GM19467 (cell line): Measurements from ENCODE around the gene RPH3AL.
"Not testable (repeated sequence)": the region's sequence is repeated elsewhere in the genome, so short reads cannot be mapped to it uniquely, and the experiment has no call there.

ENCODE experiments used
- ATAC-seq: cut with Tn5 transposase; IDR thresholded peaks from one replicate; pipeline ENCODE4 v1.9.1; 2021; ENCODE audit warnings: mild to moderate bottlenecking, moderate library complexity; ENCODE audit not compliant: unreplicated experiment

Gene RPH3AL

DNA sequence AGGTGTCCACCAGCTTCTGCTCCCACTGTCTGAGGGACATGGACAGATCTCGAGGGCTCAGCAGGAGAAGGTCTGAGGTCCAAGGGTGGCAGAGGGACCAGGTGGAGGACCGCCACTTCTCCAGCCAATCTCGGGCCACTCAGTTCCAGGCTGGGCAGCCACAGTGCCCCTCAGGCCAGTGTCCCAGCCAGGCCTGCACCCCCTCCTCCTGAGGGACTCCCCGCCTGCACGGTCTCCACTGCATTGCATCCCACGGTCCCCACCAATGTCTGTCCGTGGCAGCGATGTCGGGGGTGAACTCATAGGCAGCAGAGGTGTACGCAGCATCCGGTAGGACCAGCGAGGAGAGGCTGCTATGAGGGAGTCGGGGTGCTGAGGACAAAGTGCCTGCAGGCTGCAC lies 107.0 kb downstream of the RPH3AL start:
- no peak for ATAC-seq

DNA sequence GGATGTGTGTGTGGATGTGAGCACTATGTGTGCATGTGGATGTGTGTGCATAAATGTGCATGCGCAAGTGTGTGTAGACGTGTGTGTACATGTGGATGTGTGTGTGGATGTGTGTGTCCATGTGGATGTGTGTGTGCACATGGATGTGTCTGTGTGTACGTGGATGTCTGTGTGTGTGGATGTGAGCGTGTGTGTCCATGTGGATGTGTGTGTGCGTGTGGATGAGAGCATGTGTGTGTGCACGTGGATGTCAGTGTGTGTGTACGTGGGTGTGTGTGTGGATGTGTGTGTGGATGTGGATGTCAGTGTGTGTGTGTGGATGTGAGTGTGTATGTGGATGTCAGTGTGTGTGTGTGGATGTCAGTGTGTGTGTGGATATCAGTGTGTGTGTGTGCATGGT lies 107.6 kb downstream of the RPH3AL start:
- no peak for ATAC-seq

- ATAC-seq = not testable (repeated sequence)
Observed at GRCh38 chr17:243924-244323, 108.7 kb downstream of the RPH3AL start.

GRCh38 chr17:238964-239259 lies 113.7 kb downstream of the RPH3AL start:
- ATAC-seq = no peak

GRCh38 chr17:238071-238963 lies 114.3 kb downstream of the RPH3AL start:
- no peak for ATAC-seq

- no peak for ATAC-seq
Observed at GRCh38 chr17:237406-237955, 115.1 kb downstream of the RPH3AL start.

- no peak for ATAC-seq
Observed at GRCh38 chr17:236641-237405, 115.8 kb downstream of the RPH3AL start.

- no peak for ATAC-seq
Observed at GRCh38 chr17:235831-236640, 116.6 kb downstream of the RPH3AL start.

DNA sequence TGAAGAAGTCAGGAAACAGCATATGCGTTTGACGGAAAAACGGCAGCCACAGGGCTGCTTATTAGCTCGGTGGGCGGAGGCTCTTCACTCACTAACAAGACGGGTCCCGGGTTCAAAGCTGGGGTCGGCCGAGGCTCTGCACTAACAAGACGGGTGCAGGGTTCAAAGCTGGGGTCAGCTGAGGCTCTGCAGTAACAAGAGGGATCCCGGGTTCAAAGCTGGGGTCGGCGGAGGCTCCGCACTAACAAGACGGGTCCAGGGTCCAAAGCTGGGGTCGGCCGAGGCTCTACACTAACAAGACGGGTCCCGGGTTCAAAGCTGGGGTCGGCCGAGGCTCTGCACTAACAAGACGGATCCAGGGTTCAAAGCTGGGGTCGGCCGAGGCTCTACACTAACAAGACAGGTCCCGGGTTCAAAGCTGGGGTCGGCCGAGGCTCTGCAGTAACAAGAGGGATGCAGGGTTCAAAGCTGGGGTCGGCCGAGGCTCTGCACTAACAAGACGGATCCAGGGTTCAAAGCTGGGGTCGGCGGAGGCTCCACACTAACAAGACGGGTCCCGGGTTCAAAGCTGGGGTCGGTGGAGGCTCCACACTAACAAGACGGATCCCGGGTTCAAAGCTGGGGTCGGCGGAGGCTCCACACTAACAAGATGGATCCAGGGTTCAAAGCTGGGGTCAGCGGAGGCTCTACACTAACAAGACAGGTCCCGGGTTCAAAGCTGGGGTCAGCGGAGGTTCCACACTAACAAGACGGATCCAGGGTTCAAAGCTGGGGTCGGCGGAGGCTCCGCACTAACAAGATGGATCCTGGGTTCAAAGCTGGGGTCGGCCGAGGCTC lies 117.4 kb downstream of the RPH3AL start:
- ATAC-seq = not testable (repeated sequence)

GRCh38 chr17:234163-234993 lies 118.2 kb downstream of the RPH3AL start:
- ATAC-seq = not testable (repeated sequence)

DNA sequence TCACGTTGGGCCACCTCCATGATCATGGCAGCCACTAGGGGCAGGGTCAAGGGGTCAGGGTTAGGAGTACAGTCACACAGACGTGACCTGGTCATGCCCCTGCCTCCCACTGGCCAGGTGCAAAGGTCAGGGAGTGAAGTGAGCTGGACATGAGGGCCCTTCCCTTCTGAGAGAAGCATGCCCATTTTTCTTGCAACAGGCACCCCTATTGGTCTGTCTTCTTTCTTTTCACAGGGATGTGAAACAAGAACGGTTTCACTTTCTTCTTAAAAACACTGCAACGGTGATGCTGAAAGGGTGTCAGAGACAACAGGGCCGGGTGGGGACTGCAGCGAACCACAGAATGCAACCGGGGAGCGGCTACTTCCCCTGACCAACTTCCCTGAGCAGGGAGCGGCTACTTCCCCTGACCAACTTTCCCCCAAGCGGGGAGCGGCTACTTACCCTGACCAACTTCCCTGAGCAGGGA lies 119.1 kb downstream of the RPH3AL start:
- ATAC-seq = no peak

DNA sequence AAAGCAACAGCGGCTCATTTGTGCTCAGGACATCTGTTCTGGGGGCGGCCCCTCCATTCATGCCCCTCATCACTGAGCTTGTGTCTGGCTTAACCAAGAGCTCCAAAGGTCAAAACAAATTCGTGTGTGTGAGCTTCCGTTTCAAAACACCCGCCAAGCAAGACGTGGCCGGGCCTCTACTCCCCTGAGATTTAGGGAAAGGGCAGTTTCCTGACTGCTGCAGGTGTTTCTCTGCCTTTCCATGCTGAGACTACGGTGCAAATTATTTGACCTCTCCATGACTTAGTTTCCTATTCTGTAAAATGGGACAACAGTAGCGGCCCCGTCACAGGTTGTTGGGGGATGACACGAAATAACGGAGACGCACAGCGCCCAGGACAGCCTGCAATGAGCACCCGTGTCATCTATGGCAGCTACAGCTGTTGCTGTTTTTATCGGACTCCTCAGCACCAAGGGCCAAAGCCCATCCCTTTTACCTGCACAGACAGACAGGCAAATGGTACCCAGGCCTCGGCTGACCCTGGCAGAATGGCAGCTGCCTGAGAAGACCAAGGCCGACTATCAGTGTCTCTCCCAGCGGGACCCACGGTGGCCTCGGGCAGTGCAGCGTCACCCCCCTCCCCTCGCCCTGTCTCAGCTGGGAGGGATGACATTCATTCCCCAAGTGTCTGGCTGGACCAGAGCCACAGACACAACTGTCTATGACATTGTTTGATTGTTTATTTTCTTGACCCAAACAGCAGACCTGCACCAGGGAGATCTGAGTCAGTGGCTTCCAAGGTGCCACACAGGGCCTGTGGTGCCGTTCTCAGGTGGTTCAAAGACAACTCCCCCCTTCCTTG lies 120.4 kb downstream of the RPH3AL start:
- no peak for ATAC-seq

DNA sequence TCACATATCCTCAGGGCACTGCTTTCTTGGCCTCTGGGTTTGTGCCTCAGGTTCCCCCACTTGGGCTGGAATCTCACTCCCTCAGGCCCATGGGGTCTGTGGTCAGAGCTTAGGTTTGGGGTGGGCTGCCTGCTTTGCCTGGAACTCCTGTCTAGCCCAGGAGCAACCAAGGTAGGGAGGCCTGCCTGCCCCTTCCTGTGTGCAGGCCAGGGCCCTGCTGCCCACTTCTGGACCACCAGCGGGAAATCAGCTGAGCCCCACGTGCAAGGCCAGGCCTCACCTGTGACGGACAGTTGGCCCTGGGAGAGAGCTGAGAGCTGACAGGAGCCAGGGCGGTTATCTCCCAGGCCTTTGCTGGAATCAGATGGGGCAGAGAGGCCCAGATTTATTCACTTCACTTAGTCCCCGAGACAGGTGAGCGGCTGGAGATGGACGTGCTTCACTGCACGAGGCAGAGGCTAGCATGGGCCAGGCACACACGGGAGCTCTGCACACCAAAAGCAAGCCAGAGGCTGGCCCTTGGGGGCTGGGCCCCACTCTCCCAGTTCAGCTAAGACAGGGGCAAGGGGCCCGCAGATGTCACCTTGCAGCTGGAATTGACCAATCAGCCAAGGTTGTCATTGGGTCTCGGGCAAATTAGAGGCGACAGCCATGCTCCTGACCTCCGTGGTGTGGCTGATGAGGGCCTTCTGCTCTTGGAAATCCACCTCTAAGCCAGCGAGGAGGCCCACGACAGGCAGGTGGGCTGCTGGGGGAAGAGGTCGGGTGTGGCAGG lies 121.2 kb downstream of the RPH3AL start:
- no peak for ATAC-seq

DNA sequence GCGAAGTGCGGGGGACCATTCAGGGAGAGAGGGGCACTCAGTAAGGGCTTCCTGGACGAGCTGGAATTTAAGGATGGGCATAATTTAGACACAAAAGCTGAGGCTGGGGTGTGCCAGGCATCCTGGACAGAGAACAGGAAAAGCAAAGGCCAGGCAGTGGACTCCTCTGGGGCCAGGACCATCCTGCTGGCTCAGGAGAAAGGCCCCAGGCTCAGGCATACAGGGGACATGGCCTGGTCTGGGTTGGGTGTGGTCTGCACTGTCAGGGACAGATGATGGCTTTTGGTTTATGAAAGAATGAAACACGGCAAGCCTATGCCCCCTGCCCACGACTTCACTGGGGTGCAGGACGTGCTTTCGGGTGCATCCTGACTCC lies 122.2 kb downstream of the RPH3AL start:
- no peak for ATAC-seq

DNA sequence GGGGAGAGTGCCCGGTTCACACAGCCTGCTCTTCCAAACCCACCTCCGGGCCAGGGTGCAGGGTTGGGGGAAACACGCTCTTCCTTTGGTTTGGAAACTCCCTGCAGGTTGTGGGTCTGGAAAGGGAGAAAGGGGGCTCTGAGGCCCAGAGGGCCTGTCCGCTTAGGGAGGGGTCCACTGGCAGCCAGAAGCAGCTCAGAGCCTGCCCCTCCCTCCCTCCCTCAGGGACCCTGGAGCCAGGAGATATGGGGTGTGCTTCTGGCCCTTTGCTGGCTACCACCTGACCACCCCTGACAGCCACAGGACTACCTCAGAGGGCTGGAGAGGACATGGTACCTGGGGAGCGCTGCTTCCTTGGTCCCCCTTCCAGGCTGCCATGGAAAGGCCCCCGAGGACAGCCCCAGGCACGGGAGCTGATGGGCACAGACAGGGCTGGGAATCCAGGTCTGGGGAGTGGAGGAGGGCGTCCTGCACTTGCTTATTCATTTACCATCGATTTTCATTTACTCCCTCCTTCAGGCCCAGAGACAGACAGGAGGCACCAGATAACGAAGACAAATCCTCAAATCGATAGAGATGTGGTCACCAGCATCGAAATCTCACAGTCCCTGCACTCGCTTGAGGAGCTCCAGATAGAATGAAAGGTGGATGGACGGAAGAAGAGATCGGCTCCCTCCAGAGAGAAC lies 122.8 kb downstream of the RPH3AL start:
- no peak for ATAC-seq

- no peak for ATAC-seq
Observed at GRCh38 chr17:228951-229708, 123.5 kb downstream of the RPH3AL start.
